ENCODE data around the gene MPC2. TPM values are rescaled to one million over a fixed set of nuclear protein-coding genes. Genes with fewer than 3 reads are reported as not detected.

MPC2 gene
- total and polyA plus RNA-seq, 4 donors, result 32.8 to 56.4 (median 49.4) TPM

DNA sequence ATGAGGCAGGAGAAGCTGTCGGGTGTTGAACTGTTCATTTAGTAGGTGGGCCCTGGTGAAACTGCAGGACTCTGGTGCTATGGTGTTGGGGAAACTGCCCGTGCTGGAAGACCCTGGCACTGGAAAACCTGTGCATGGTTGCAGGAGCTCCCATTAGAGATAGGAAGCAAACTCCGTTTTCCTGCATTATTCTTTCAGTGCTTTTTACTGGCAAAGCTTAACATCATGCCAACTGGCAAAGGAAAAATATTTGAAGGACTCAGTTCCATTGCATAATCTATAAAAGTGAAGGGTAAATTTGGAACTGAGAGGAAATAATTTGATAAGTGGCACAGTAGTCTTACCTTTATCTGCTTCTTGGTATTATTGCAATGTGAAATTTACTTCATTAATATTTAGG lies 31.7 kb upstream of the MPC2 start:
- TF ChIP-seq, protein P1, sequence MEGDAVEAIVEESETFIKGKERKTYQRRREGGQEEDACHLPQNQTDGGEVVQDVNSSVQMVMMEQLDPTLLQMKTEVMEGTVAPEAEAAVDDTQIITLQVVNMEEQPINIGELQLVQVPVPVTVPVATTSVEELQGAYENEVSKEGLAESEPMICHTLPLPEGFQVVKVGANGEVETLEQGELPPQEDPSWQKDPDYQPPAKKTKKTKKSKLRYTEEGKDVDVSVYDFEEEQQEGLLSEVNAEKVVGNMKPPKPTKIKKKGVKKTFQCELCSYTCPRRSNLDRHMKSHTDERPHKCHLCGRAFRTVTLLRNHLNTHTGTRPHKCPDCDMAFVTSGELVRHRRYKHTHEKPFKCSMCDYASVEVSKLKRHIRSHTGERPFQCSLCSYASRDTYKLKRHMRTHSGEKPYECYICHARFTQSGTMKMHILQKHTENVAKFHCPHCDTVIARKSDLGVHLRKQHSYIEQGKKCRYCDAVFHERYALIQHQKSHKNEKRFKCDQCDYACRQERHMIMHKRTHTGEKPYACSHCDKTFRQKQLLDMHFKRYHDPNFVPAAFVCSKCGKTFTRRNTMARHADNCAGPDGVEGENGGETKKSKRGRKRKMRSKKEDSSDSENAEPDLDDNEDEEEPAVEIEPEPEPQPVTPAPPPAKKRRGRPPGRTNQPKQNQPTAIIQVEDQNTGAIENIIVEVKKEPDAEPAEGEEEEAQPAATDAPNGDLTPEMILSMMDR (IDR thresholded peaks at IDR 0.05; ENCODE audit: control extremely low read depth, extremely low read depth), result no peak
- H3K4me1 ChIP-seq (ENCODE audit: control insufficient read depth in 5 of 5, insufficient read depth in 5 of 5, low read length in 5 of 5), result peaks cover 0 to 6% (median under 1%) of the 10 kb centered on the region in 5 donors
- WGBS, 2 donors, result 76 to 82% methylated on average over 3 of the region's 3 CpGs
- peaks cover 0 to 10% (median 5%) of the 10 kb centered on the region in 4 donors for H3K36me3 ChIP-seq (ENCODE audit: control insufficient read depth in 4 of 4, insufficient read depth in 4 of 4, low read length in 4 of 4)
- no peak for ATAC-seq (ENCODE audit: insufficient read depth, low FRiP score)
- H3K9ac ChIP-seq (ENCODE audit: insufficient read depth in 1 of 2, low read length in 2 of 2), result no peak overlapping the region
- H3K27ac ChIP-seq (ENCODE audit: low read depth in 1 of 2, low read length in 1 of 2), result no peak overlapping the region
- DNase-seq, result no peak
- peaks cover 0 to 2% (median 0%) of the 10 kb centered on the region in 4 donors for H3K9me3 ChIP-seq (ENCODE audit: control insufficient read depth in 4 of 4, insufficient read depth in 3 of 4, low read length in 3 of 4)
- H3K27me3 ChIP-seq (ENCODE audit: control insufficient read depth in 3 of 3, insufficient read depth in 3 of 3, low read length in 2 of 3), result no peaks in the 10 kb centered on the region
- no peak overlapping the region for H3K4me3 ChIP-seq

DNA sequence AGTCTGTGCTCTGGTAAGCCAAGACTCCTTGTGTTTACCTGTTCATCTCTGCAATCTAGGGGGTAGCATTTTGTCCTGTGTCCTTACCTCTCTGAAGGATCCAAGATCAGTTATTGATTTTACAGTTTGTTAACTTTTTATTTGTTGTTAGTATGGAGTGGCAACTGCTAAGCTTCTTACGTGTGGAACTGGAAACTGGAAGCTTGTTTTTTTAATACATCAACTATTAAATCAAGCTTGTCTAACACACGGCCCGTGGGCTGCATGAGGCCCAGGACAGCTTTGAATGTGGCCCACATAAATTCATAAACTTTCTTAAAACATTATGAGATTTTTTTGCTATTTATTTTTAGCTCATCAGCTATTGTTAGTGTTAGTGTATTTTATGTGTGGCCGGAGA lies 29.2 kb upstream of the MPC2 start:
- WGBS, 2 donors, result 78 to 80% methylated on average over 4 of the region's 4 CpGs
- no peak overlapping the region for H3K9ac ChIP-seq (ENCODE audit: insufficient read depth in 1 of 2, low read length in 2 of 2)
- peaks cover 0 to 6% (median 0%) of the 10 kb centered on the region in 5 donors for H3K4me1 ChIP-seq (ENCODE audit: control insufficient read depth in 5 of 5, insufficient read depth in 5 of 5, low read length in 5 of 5)
- DNase-seq (no peak), ATAC-seq (ENCODE audit: insufficient read depth, low FRiP score) (no peak)
- no peaks in the 10 kb centered on the region for H3K27me3 ChIP-seq (ENCODE audit: control insufficient read depth in 3 of 3, insufficient read depth in 3 of 3, low read length in 2 of 3)
- H3K4me3 ChIP-seq, result no peak overlapping the region
- H3K36me3 ChIP-seq (ENCODE audit: control insufficient read depth in 4 of 4, insufficient read depth in 4 of 4, low read length in 4 of 4), result peaks cover 0 to 10% (median 5%) of the 10 kb centered on the region in 4 donors
- peaks cover 0 to 2% (median 0%) of the 10 kb centered on the region in 4 donors for H3K9me3 ChIP-seq (ENCODE audit: control insufficient read depth in 4 of 4, insufficient read depth in 3 of 4, low read length in 3 of 4)
- TF ChIP-seq, protein P1 (IDR thresholded peaks at IDR 0.05; ENCODE audit: control extremely low read depth, extremely low read depth), result no peak
- no peak overlapping the region for H3K27ac ChIP-seq (ENCODE audit: low read depth in 1 of 2, low read length in 1 of 2)

DNA sequence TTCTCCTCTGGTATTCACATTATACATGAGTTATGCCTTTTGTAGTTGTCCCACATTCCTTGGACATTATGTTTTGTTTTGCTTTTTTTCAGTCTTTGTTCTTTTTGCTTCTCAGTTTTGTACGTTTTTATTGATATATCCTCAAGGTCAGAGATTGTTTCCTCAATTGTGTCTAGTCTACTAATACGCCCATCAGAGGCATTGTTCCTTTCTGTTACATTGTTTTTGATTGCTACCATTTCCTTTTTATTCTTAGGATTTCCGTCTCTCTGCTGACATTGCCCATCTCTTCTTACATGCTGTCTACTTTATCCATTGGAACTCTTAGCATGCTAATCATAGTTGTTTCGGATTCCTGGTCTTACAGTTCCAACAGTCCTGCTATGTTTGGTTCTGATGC lies 27.8 kb upstream of the MPC2 start:
- peaks cover 0 to 10% (median 6%) of the 10 kb centered on the region in 4 donors for H3K36me3 ChIP-seq (ENCODE audit: control insufficient read depth in 4 of 4, insufficient read depth in 4 of 4, low read length in 4 of 4)
- no peak overlapping the region for H3K9ac ChIP-seq (ENCODE audit: insufficient read depth in 1 of 2, low read length in 2 of 2)
- H3K27me3 ChIP-seq (ENCODE audit: control insufficient read depth in 3 of 3, insufficient read depth in 3 of 3, low read length in 2 of 3), result no peaks in the 10 kb centered on the region
- peaks cover 0 to 6% (median 0%) of the 10 kb centered on the region in 5 donors for H3K4me1 ChIP-seq (ENCODE audit: control insufficient read depth in 5 of 5, insufficient read depth in 5 of 5, low read length in 5 of 5)
- no peak overlapping the region for H3K4me3 ChIP-seq
- WGBS, 2 donors, result 74 to 86% methylated on average over 4 of the region's 4 CpGs
- no peak for ATAC-seq (ENCODE audit: insufficient read depth, low FRiP score)
- no peak for DNase-seq
- TF ChIP-seq, protein P1 (IDR thresholded peaks at IDR 0.05; ENCODE audit: control extremely low read depth, extremely low read depth), result no peak
- peaks cover 0 to 2% (median 0%) of the 10 kb centered on the region in 4 donors for H3K9me3 ChIP-seq (ENCODE audit: control insufficient read depth in 4 of 4, insufficient read depth in 3 of 4, low read length in 3 of 4)
- H3K27ac ChIP-seq (ENCODE audit: low read depth in 1 of 2, low read length in 1 of 2), result no peak overlapping the region

DNA sequence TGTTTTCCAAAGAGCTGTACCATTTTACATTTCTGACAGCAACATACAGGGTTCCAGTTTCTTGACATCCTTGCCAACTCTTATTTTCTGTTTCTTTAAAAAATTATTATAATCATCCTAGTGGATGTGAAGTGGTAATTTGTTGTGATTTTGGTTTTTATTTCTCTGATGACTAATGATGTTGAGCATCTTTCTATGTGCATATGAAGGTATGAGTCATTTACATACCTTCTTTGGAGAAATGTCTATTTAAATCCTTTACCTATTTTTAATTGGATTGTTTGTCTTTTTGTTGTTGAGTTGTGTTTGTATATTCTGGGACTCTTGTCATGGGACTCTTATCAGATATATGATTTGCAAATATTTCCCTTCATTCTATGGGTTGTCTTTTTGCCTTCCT lies 20.8 kb upstream of the MPC2 start:
- TF ChIP-seq, protein P1 (IDR thresholded peaks at IDR 0.05; ENCODE audit: control extremely low read depth, extremely low read depth), result no peak
- H3K9me3 ChIP-seq (ENCODE audit: control insufficient read depth in 4 of 4, insufficient read depth in 3 of 4, low read length in 3 of 4), result no peaks in the 10 kb centered on the region
- H3K27me3 ChIP-seq (ENCODE audit: control insufficient read depth in 3 of 3, insufficient read depth in 3 of 3, low read length in 2 of 3), result no peaks in the 10 kb centered on the region
- DNase-seq, result no peak
- H3K9ac ChIP-seq (ENCODE audit: insufficient read depth in 1 of 2, low read length in 2 of 2), result no peak overlapping the region
- peaks cover 7 to 16% (median 9%) of the 10 kb centered on the region in 4 donors for H3K36me3 ChIP-seq (ENCODE audit: control insufficient read depth in 4 of 4, insufficient read depth in 4 of 4, low read length in 4 of 4)
- H3K4me1 ChIP-seq (ENCODE audit: control insufficient read depth in 5 of 5, insufficient read depth in 5 of 5, low read length in 5 of 5), result peaks cover 0 to 5% (median 0%) of the 10 kb centered on the region in 5 donors
- no peak overlapping the region for H3K27ac ChIP-seq (ENCODE audit: low read depth in 1 of 2, low read length in 1 of 2)
- no peak for ATAC-seq (ENCODE audit: insufficient read depth, low FRiP score)
- H3K4me3 ChIP-seq, result no peak overlapping the region

All from lung (tissue), 12 donors.